ENCODE results near the gene PTTG1. TPM values are rescaled to one million over a fixed set of nuclear protein-coding genes. Genes with fewer than 3 reads are reported as not detected.

PTTG1 gene
- total RNA-seq, 1 experiment from 2014 or later, result 239 TPM

- Mint-ChIP-seq H3K27ac (no peak overlapping the region), H3K4me1 (peaks cover 62% of the 10 kb centered on the region), H3K4me3 (no peak overlapping the region), H3K27me3 (ENCODE audit: low read depth) (no peaks in the 10 kb centered on the region), H3K9me3 (no peaks in the 10 kb centered on the region), H3K36me3 (no peaks in the 10 kb centered on the region)
- TF ChIP-seq ELF4 (CRISPR knock-in tag; IDR thresholded peaks at IDR 0.05; ENCODE audit: low read depth) (no peak), ZBTB43 (CRISPR knock-in tag; IDR thresholded peaks at IDR 0.05) (no peak), E2F1 (CRISPR knock-in tag; IDR thresholded peaks at IDR 0.05) (no peak), IRF1 (CRISPR knock-in tag; IDR thresholded peaks at IDR 0.05) (no peak)
- no peak for ATAC-seq
- POLR2A ChIA-PET, result no interaction called here
- CTCF ChIA-PET, result interaction anchor here (1.1 kb wide), 1 partner anchor 35 kb away, joined by 7 read pairs; no protein-coding TSS in a partner anchor
- no peak for DNase-seq (ENCODE audit: low spot score)
Observed at GRCh38 chr5:160473681-160474080, 52.0 kb downstream of the PTTG1 start.

- CTCF ChIA-PET, result interaction anchor here (1.5 kb wide), 1 partner anchor 36 kb away, joined by 6 read pairs; no protein-coding TSS in a partner anchor
Observed at GRCh38 chr5:160474084-160474483, 52.4 kb downstream of the PTTG1 start.

More at GRCh38 chr5:160474084-160474483, 52.4 kb downstream of the PTTG1 start:
- Mint-ChIP-seq H3K4me3 (no peak overlapping the region), H3K36me3 (no peaks in the 10 kb centered on the region), H3K9me3 (no peaks in the 10 kb centered on the region), H3K27ac (no peak overlapping the region), H3K27me3 (ENCODE audit: low read depth) (no peaks in the 10 kb centered on the region), H3K4me1 (peaks cover 64% of the 10 kb centered on the region)
- POLR2A ChIA-PET, result no interaction called here
- ATAC-seq, result no peak
- no peak for TF ChIP-seq ZNF425 (CRISPR knock-in tag; conservative IDR thresholded peaks at IDR 0.05)
- TF ChIP-seq RORB (CRISPR knock-in tag; IDR thresholded peaks at IDR 0.05), result no peak
- TF ChIP-seq ZNF317 (CRISPR knock-in tag; IDR thresholded peaks at IDR 0.05; ENCODE audit: borderline replicate concordance, low read depth), result no peak
- no peak for TF ChIP-seq IRF1 (CRISPR knock-in tag; IDR thresholded peaks at IDR 0.05)
- TF ChIP-seq TEAD1 (CRISPR knock-in tag; IDR thresholded peaks at IDR 0.05), result no peak
- no peak for TF ChIP-seq CREB1 (CRISPR knock-in tag; IDR thresholded peaks at IDR 0.05)
- TF ChIP-seq FOXP4 (CRISPR knock-in tag; IDR thresholded peaks at IDR 0.05), result no peak
- no peak for TF ChIP-seq NFE2L1 (CRISPR knock-in tag; IDR thresholded peaks at IDR 0.05)
- no peak for TF ChIP-seq PREB (CRISPR knock-in tag; IDR thresholded peaks at IDR 0.05; ENCODE audit: borderline replicate concordance)
- no peak for TF ChIP-seq OVOL2 (CRISPR knock-in tag; IDR thresholded peaks at IDR 0.05; ENCODE audit: borderline replicate concordance)
- TF ChIP-seq RELA (CRISPR knock-in tag; IDR thresholded peaks at IDR 0.05; ENCODE audit: borderline replicate concordance), result no peak
- no peak for TF ChIP-seq JUN (CRISPR knock-in tag; IDR thresholded peaks at IDR 0.05)
- no peak for TF ChIP-seq FOXK1 (CRISPR knock-in tag; IDR thresholded peaks at IDR 0.05)
- no peak for TF ChIP-seq TP53 (CRISPR knock-in tag; IDR thresholded peaks at IDR 0.05)
- TF ChIP-seq ATF3 (CRISPR knock-in tag; conservative IDR thresholded peaks at IDR 0.05), result no peak
- TF ChIP-seq CBFB (CRISPR knock-in tag; IDR thresholded peaks at IDR 0.05; ENCODE audit: low read depth), result no peak
- no peak for TF ChIP-seq IRF2 (CRISPR knock-in tag; IDR thresholded peaks at IDR 0.05; ENCODE audit: borderline replicate concordance, low read depth)
- DNase-seq (ENCODE audit: low spot score), result no peak

All from WTC11 (cell line).